ENCODE results near the gene COL5A3. TPM values are rescaled to one million over a fixed set of nuclear protein-coding genes. Genes with fewer than 3 reads are reported as not detected.

COL5A3 gene
- polyA plus RNA-seq, 1 of the 3 experiments (the other 2 are of a cell fraction), result under 0.01 TPM

GRCh38 chr19:10052602-10053360, 42.5 kb upstream of the COL5A3 start:
- Histone ChIP-seq H3K79me2 (ENCODE audit: insufficient read depth) (no peaks in the 10 kb centered on the region), H3K9me3 (no peaks in the 10 kb centered on the region), H3F3A (replicated peaks; ENCODE audit: insufficient read depth) (no peaks in the 10 kb centered on the region), H3K4me3 (ENCODE audit: low read depth in 2 of 2, low read length in 1 of 2) (no peak overlapping the region), H3K36me3 (replicated peaks in 1 of 2; ENCODE audit: control insufficient read depth in 1 of 2, insufficient read depth in 2 of 2, low read length in 1 of 2) (no peaks in the 10 kb centered on the region), H3K9me2 (no peaks in the 10 kb centered on the region), H3K9ac (no peak overlapping the region), H3K27me3 (ENCODE audit: insufficient read depth) (peaks cover 12% of the 10 kb centered on the region), H4K20me1 (ENCODE audit: insufficient read depth) (no peaks in the 10 kb centered on the region), H3K4me1 (ENCODE audit: control insufficient read depth in 1 of 2, insufficient read depth in 2 of 2, low read depth in 1 of 2, low read length in 1 of 2) (no peaks in the 10 kb centered on the region), H3K27ac (ENCODE audit: low read depth in 2 of 2, low read length in 1 of 2) (no peak overlapping the region), H3K4me2 (no peak overlapping the region), H2AFZ (ENCODE audit: low read depth) (no peak overlapping the region)
- TF ChIP-seq RXRA (IDR thresholded peaks at IDR 0.05; ENCODE audit: borderline replicate concordance, low read depth) (no peak), SIN3A (IDR thresholded peaks at IDR 0.05; ENCODE audit: borderline replicate concordance, low read depth, low read length) (no peak), TCF12 (IDR thresholded peaks at IDR 0.05) (no peak), CTCF (IDR thresholded peaks at IDR 0.05) (no peak), FOXM1 (IDR thresholded peaks at IDR 0.05; ENCODE audit: low read depth) (no peak), NFIC (IDR thresholded peaks at IDR 0.05; ENCODE audit: borderline replicate concordance) (no peak), CHD2 (IDR thresholded peaks at IDR 0.05; ENCODE audit: low read length, partially characterized antibody) (no peak)
- CTCF ChIA-PET, result no interaction called here
- DNase-seq, result no peak
- POLR2A ChIA-PET, result no interaction called here
- 43% methylated on average over 18 of the region's 21 CpGs for WGBS (ENCODE audit: low lambda C conversion rate)

GRCh38 chr19:10049626-10050025, 39.3 kb upstream of the COL5A3 start:
- Histone ChIP-seq H3K27ac (ENCODE audit: low read depth in 2 of 2, low read length in 1 of 2) (no peak overlapping the region), H3K4me3 (ENCODE audit: low read depth in 2 of 2, low read length in 1 of 2) (no peak overlapping the region), H3K9me3 (no peaks in the 10 kb centered on the region), H3K9me2 (no peaks in the 10 kb centered on the region), H3K36me3 (replicated peaks in 1 of 2; ENCODE audit: control insufficient read depth in 1 of 2, insufficient read depth in 2 of 2, low read length in 1 of 2) (no peaks in the 10 kb centered on the region), H3K27me3 (ENCODE audit: insufficient read depth) (peaks cover 9% of the 10 kb centered on the region; the same call in 1 of the 2 replicates), H2AFZ (ENCODE audit: low read depth) (no peak overlapping the region), H3K9ac (no peak overlapping the region), H3F3A (replicated peaks; ENCODE audit: insufficient read depth) (no peaks in the 10 kb centered on the region), H4K20me1 (ENCODE audit: insufficient read depth) (no peaks in the 10 kb centered on the region), H3K4me2 (no peak overlapping the region), H3K4me1 (ENCODE audit: control insufficient read depth in 1 of 2, insufficient read depth in 2 of 2, low read depth in 1 of 2, low read length in 1 of 2) (no peaks in the 10 kb centered on the region), H3K79me2 (ENCODE audit: insufficient read depth) (no peaks in the 10 kb centered on the region)
- WGBS (ENCODE audit: low lambda C conversion rate), result 0% methylated on average over 2 of the region's 2 CpGs
- ChIA-PET POLR2A (no interaction called here), CTCF (no interaction called here)
- DNase-seq, result no peak
- TF ChIP-seq RCOR1 (IDR thresholded peaks at IDR 0.05; ENCODE audit: low read length), result no peak
- no peak for TF ChIP-seq NRF1 (IDR thresholded peaks at IDR 0.05; ENCODE audit: low read depth, low read length)
- TF ChIP-seq USF1 (IDR thresholded peaks at IDR 0.05; ENCODE audit: borderline replicate concordance, low read depth), result no peak
- TF ChIP-seq CTCF (IDR thresholded peaks at IDR 0.05), result no peak
- no peak for TF ChIP-seq FOXM1 (IDR thresholded peaks at IDR 0.05; ENCODE audit: low read depth)
- no peak for TF ChIP-seq ELF1 (IDR thresholded peaks at IDR 0.05)
- no peak for TF ChIP-seq POLR2AphosphoS5 (IDR thresholded peaks at IDR 0.05; ENCODE audit: low read depth, low read length)
- TF ChIP-seq, protein P1, sequence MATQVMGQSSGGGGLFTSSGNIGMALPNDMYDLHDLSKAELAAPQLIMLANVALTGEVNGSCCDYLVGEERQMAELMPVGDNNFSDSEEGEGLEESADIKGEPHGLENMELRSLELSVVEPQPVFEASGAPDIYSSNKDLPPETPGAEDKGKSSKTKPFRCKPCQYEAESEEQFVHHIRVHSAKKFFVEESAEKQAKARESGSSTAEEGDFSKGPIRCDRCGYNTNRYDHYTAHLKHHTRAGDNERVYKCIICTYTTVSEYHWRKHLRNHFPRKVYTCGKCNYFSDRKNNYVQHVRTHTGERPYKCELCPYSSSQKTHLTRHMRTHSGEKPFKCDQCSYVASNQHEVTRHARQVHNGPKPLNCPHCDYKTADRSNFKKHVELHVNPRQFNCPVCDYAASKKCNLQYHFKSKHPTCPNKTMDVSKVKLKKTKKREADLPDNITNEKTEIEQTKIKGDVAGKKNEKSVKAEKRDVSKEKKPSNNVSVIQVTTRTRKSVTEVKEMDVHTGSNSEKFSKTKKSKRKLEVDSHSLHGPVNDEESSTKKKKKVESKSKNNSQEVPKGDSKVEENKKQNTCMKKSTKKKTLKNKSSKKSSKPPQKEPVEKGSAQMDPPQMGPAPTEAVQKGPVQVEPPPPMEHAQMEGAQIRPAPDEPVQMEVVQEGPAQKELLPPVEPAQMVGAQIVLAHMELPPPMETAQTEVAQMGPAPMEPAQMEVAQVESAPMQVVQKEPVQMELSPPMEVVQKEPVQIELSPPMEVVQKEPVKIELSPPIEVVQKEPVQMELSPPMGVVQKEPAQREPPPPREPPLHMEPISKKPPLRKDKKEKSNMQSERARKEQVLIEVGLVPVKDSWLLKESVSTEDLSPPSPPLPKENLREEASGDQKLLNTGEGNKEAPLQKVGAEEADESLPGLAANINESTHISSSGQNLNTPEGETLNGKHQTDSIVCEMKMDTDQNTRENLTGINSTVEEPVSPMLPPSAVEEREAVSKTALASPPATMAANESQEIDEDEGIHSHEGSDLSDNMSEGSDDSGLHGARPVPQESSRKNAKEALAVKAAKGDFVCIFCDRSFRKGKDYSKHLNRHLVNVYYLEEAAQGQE (IDR thresholded peaks at IDR 0.05; ENCODE audit: low read depth, low read length), result no peak
- TF ChIP-seq MXI1 (IDR thresholded peaks at IDR 0.05; ENCODE audit: low read depth, low read length), result no peak
- TF ChIP-seq FOXJ3 (CRISPR knock-in tag; IDR thresholded peaks at IDR 0.05), result no peak
- no peak for TF ChIP-seq TAF1 (IDR thresholded peaks at IDR 0.05; ENCODE audit: borderline replicate concordance, low read depth, low read length)
- TF ChIP-seq RAD21 (IDR thresholded peaks at IDR 0.05; ENCODE audit: low read length), result no peak
- no peak for TF ChIP-seq GATA2 (CRISPR knock-in tag; IDR thresholded peaks at IDR 0.05)

All from SK-N-SH (cell line).